DND-41 (cell line): ENCODE measurements around the gene RGS13.

ENCODE experiments used
- ATAC-seq: fragments of 200-7000 bp; cut with Tn5 transposase; 3 replicates; pipeline ENCODE4 v1.9.1; 2021; ENCODE audit warnings: low read depth; ENCODE audit not compliant: insufficient read depth
- DNase-seq: peaks from one replicate; pipeline ENCODE4 v3.0.0-alpha.2; 2020
- H2AFZ ChIP-seq: 2 replicates; pipeline ENCODE4 v1.6.0; 2012; ENCODE audit warnings: low read depth, low read length
- H3K27ac ChIP-seq: 2 replicates; pipeline ENCODE4 v1.5.1; 2012; ENCODE audit warnings: low read length, inconsistent platforms
- H3K27me3 ChIP-seq: fragments of 200-600 bp; sonication (generic); 2 replicates; pipeline ENCODE4 v1.6.0; 2012; ENCODE audit warnings: low read length, mild to moderate bottlenecking, inconsistent platforms; ENCODE audit not compliant: insufficient read depth, poor library complexity
- H3K36me3 ChIP-seq: 2 replicates; pipeline ENCODE4 v1.5.1; 2012; ENCODE audit warnings: low read length, inconsistent platforms; ENCODE audit not compliant: insufficient read depth
- H3K4me1 ChIP-seq: 2 replicates; pipeline ENCODE4 v1.5.1; 2012; ENCODE audit warnings: mild to moderate bottlenecking, low read length; ENCODE audit not compliant: insufficient read depth
- H3K4me2 ChIP-seq: 2 replicates; pipeline ENCODE4 v1.6.0; 2012; ENCODE audit warnings: mild to moderate bottlenecking, moderate library complexity, low read length, inconsistent platforms; ENCODE audit not compliant: insufficient read depth
- H3K4me3 ChIP-seq, 2 experiments: fragments of 200-600 bp in 1 of 2; shearing (Covaris generic) in 1 of 2; 2 replicates each; pipeline ENCODE4 v1.5.1; 2012 to 2016; ENCODE audit warnings: inconsistent platforms in 2 of 2, low read length in 2 of 2, mild to moderate bottlenecking in 2 of 2, low read depth in 1 of 2, moderate library complexity in 1 of 2
- H3K79me2 ChIP-seq: 2 replicates; pipeline ENCODE4 v1.6.0; 2012; ENCODE audit warnings: low read length, inconsistent platforms; ENCODE audit not compliant: insufficient read depth
- H3K9ac ChIP-seq: 2 replicates; pipeline ENCODE4 v1.6.0; 2012; ENCODE audit warnings: low read depth, mild to moderate bottlenecking, inconsistent platforms, low read length, moderate library complexity
- H3K9me3 ChIP-seq: 2 replicates; pipeline ENCODE4 v1.5.1; 2012; ENCODE audit warnings: low read length, moderate library complexity, mild to moderate bottlenecking, inconsistent platforms; ENCODE audit not compliant: insufficient read depth, severe bottlenecking
- H4K20me1 ChIP-seq: 2 replicates; pipeline ENCODE4 v1.6.0; 2012; ENCODE audit warnings: low read length; ENCODE audit not compliant: insufficient read depth
- CTCF ChIP-seq: IDR thresholded peaks from 2 replicates; pipeline ENCODE4 v1.5.1; 2012; ENCODE audit warnings: borderline replicate concordance, low read length, moderate library complexity, mild to moderate bottlenecking; ENCODE audit not compliant: poor library complexity, severe bottlenecking; ENCODE audit errors: extremely low read depth
- EZH2 ChIP-seq: IDR thresholded peaks from 3 replicates; pipeline ENCODE4 v1.6.1; 2012; ENCODE audit warnings: borderline replicate concordance, low read depth, mild to moderate bottlenecking, moderate library complexity, low read length, inconsistent platforms; ENCODE audit not compliant: severe bottlenecking

The RGS13 gene

GRCh38 chr1:192589813-192590212 is 46.1 kb upstream of the RGS13 start:
- Histone ChIP-seq H3K4me1 (peaks cover 11% of the 10 kb centered on the region), H3K27ac (no peak overlapping the region), H3K9ac (no peak overlapping the region), H4K20me1 (no peaks in the 10 kb centered on the region), H3K4me3 (no peak overlapping the region), H2AFZ (no peak overlapping the region), H3K36me3 (no peaks in the 10 kb centered on the region), H3K9me3 (no peaks in the 10 kb centered on the region), H3K79me2 (no peaks in the 10 kb centered on the region), H3K4me2 (no peak overlapping the region), H3K27me3 (no peaks in the 10 kb centered on the region)
- no peak for DNase-seq
- TF ChIP-seq EZH2 (no peak), CTCF (no peak)
- no peak for ATAC-seq

- no peak overlapping the region for H2AFZ ChIP-seq
- no peak overlapping the region for H3K27ac ChIP-seq
- H3K79me2 ChIP-seq: no peaks in the 10 kb centered on the region
- no peaks in the 10 kb centered on the region for H3K27me3 ChIP-seq
- H3K9me3 ChIP-seq: no peaks in the 10 kb centered on the region
- no peak overlapping the region for H3K4me2 ChIP-seq
- peaks cover 7% of the 10 kb centered on the region for H3K4me1 ChIP-seq
- ATAC-seq: peak; percentile 28; the same call in 1 of the 3 replicates
- no peak overlapping the region for H3K9ac ChIP-seq
- no peaks in the 10 kb centered on the region for H3K36me3 ChIP-seq
- H3K4me3 ChIP-seq: no peak overlapping the region
- no peaks in the 10 kb centered on the region for H4K20me1 ChIP-seq
- no peak for TF ChIP-seq EZH2
- TF ChIP-seq CTCF: no peak
- DNase-seq: no peak
Observed at GRCh38 chr1:192592517-192592916, 43.4 kb upstream of the RGS13 start.

- TF ChIP-seq EZH2: no peak
- no peak for TF ChIP-seq CTCF
- Histone ChIP-seq H3K79me2 (no peaks in the 10 kb centered on the region), H4K20me1 (no peaks in the 10 kb centered on the region), H3K9ac (no peak overlapping the region), H3K4me2 (no peak overlapping the region), H3K27ac (no peak overlapping the region), H3K4me3 (no peak overlapping the region), H3K36me3 (no peaks in the 10 kb centered on the region), H2AFZ (no peak overlapping the region), H3K4me1 (peaks cover 7% of the 10 kb centered on the region), H3K9me3 (no peaks in the 10 kb centered on the region), H3K27me3 (no peaks in the 10 kb centered on the region)
- ATAC-seq (no peak), DNase-seq (no peak)
Observed at GRCh38 chr1:192592981-192593708, 42.8 kb upstream of the RGS13 start.

GRCh38 chr1:192595299-192595698 is 40.6 kb upstream of the RGS13 start:
- Histone ChIP-seq H3K27ac (no peak overlapping the region), H2AFZ (no peak overlapping the region), H3K9ac (no peak overlapping the region), H3K4me3 (no peak overlapping the region), H3K79me2 (no peaks in the 10 kb centered on the region), H3K36me3 (no peaks in the 10 kb centered on the region), H3K9me3 (no peaks in the 10 kb centered on the region), H3K27me3 (no peaks in the 10 kb centered on the region), H3K4me2 (no peak overlapping the region), H3K4me1 (peaks cover 11% of the 10 kb centered on the region), H4K20me1 (no peaks in the 10 kb centered on the region)
- DNase-seq (no peak), ATAC-seq (no peak)
- no peak for TF ChIP-seq EZH2
- TF ChIP-seq CTCF: no peak
